GM21737 (cell line): ENCODE results near the gene UNC45B.
"Not testable (repeated sequence)": the region's sequence is repeated elsewhere in the genome, so short reads cannot be mapped to it uniquely, and the experiment has no call there.

Experiments used
- ATAC-seq: cut with Tn5 transposase; IDR thresholded peaks from one replicate; pipeline ENCODE4 v1.9.1; 2021; ENCODE audit warnings: mild to moderate bottlenecking, moderate library complexity; ENCODE audit not compliant: unreplicated experiment

UNC45B gene

GRCh38 chr17:35147375-35147905 is at the start of gene UNC45B:
UNC45B (plus strand) TSS chr17:35147817; CDS start chr17:35148264, 447 bp downstream.
- no peak for ATAC-seq

- ATAC-seq = no peak
Measured at GRCh38 chr17:35099908-35100307, 47.7 kb upstream of the UNC45B start.

GRCh38 chr17:35101036-35101435 is 46.6 kb upstream of the UNC45B start:
- no peak for ATAC-seq

- no peak for ATAC-seq
Measured at GRCh38 chr17:35101725-35102124, 45.9 kb upstream of the UNC45B start.

- no peak for ATAC-seq
Measured at GRCh38 chr17:35103271-35103670, 44.3 kb upstream of the UNC45B start.

- no peak for ATAC-seq
Measured at GRCh38 chr17:35104844-35105450, 42.7 kb upstream of the UNC45B start.

GRCh38 chr17:35110791-35111190 is 36.8 kb upstream of the UNC45B start:
- ATAC-seq = not testable (repeated sequence)

- no peak for ATAC-seq
Measured at GRCh38 chr17:35116845-35117244, 30.8 kb upstream of the UNC45B start.

- no peak for ATAC-seq
Measured at GRCh38 chr17:35117984-35118383, 29.6 kb upstream of the UNC45B start.

GRCh38 chr17:35119370-35120165 is 28.0 kb upstream of the UNC45B start, which contains the start of gene RAD51D:
RAD51D (minus strand) TSS chr17:35119860; CDS start chr17:35119613, 247 bp downstream.
- ATAC-seq = peak; percentile 83

GRCh38 chr17:35121315-35121714 is 26.3 kb upstream of the UNC45B start, which contains the start of gene FNDC8:
FNDC8 (plus strand) TSS chr17:35121615; CDS start chr17:35121694, 79 bp downstream.
- no peak for ATAC-seq

GRCh38 chr17:35127751-35128514 is 19.7 kb upstream of the UNC45B start:
- ATAC-seq = no peak

- ATAC-seq = no peak
Measured at GRCh38 chr17:35129154-35129972, 18.3 kb upstream of the UNC45B start.

- no peak for ATAC-seq
Measured at GRCh38 chr17:35129973-35130351, 17.7 kb upstream of the UNC45B start.

GRCh38 chr17:35130392-35130791 is 17.2 kb upstream of the UNC45B start:
- no peak for ATAC-seq

- ATAC-seq = no peak
Measured at GRCh38 chr17:35132099-35132498, 15.5 kb upstream of the UNC45B start.

- no peak for ATAC-seq
Measured at GRCh38 chr17:35132816-35133550, 14.6 kb upstream of the UNC45B start.

GRCh38 chr17:35135322-35135721 is 12.3 kb upstream of the UNC45B start:
- ATAC-seq = no peak

- no peak for ATAC-seq
Measured at GRCh38 chr17:35138218-35138617, 9.4 kb upstream of the UNC45B start.
